Neural cell (in vitro differentiated cells): Measurements from ENCODE around the gene FGF2. TPM values are rescaled to one million over a fixed set of nuclear protein-coding genes. Genes with fewer than 3 reads are reported as not detected.

ENCODE experiments used
- H2AFZ ChIP-seq: fragments of 200-600, 300-800 bp; sonication (generic), shearing (Covaris generic); 2 replicates; pipeline ENCODE4 v1.6.0; 2014; ENCODE audit warnings: low read depth, mild to moderate bottlenecking, antibody characterized with exemption, low read length, moderate library complexity
- H3F3A ChIP-seq: fragments of 200-600 bp; shearing (Covaris generic); 2 replicates; pipeline ENCODE4 v1.6.1; 2016; ENCODE audit warnings: mild to moderate bottlenecking, moderate library complexity, mixed read lengths, antibody characterized with exemption, low read length; ENCODE audit not compliant: insufficient read depth, poor library complexity, severe bottlenecking
- H3K27ac ChIP-seq: fragments of 200-600, 300-800 bp; sonication (generic), shearing (Covaris generic); 2 replicates; pipeline ENCODE4 v1.5.1; 2014; ENCODE audit warnings: mild to moderate bottlenecking, low read length, moderate library complexity
- H3K27me3 ChIP-seq: fragments of 300-800, 200-600 bp; sonication (generic), shearing (Covaris generic); 2 replicates; pipeline ENCODE4 v1.6.0; 2014; ENCODE audit warnings: mild to moderate bottlenecking, low read depth, low read length, moderate library complexity; ENCODE audit not compliant: insufficient read depth
- H3K36me3 ChIP-seq: fragments of 300-800, 200-600 bp; sonication (generic), shearing (Covaris generic); 2 replicates; pipeline ENCODE4 v1.5.1; 2014; ENCODE audit warnings: mild to moderate bottlenecking, antibody characterized with exemption, low read length, moderate library complexity; ENCODE audit not compliant: insufficient read depth
- H3K4me2 ChIP-seq: fragments of 300-800, 200-600 bp; sonication (generic), shearing (Covaris generic); 2 replicates; pipeline ENCODE4 v1.6.0; 2014; ENCODE audit warnings: mild to moderate bottlenecking, low read length
- H3K4me3 ChIP-seq: fragments of 300-800, 200-600 bp; sonication (generic), shearing (Covaris generic); 2 replicates; pipeline ENCODE4 v1.5.1; 2014; ENCODE audit warnings: mild to moderate bottlenecking, low read length, moderate library complexity
- H3K79me2 ChIP-seq: fragments of 200-600 bp; shearing (Covaris generic); replicated peaks from 2 replicates; pipeline ENCODE4 v1.6.0; 2014; ENCODE audit warnings: mild to moderate bottlenecking, low read length, moderate library complexity; ENCODE audit not compliant: insufficient read depth
- H3K9ac ChIP-seq: fragments of 300-800, 200-600 bp; sonication (generic), shearing (Covaris generic); 2 replicates; pipeline ENCODE4 v1.6.1; 2016; ENCODE audit warnings: mild to moderate bottlenecking, low read length, mixed read lengths
- H3K9me2 ChIP-seq: fragments of 200-600 bp; shearing (Covaris generic); 2 replicates; pipeline ENCODE4 v1.6.1; 2016; ENCODE audit warnings: mild to moderate bottlenecking, low read length, mixed read lengths; ENCODE audit not compliant: insufficient read depth
- H3K9me3 ChIP-seq: fragments of 200-600, 300-800 bp; sonication (generic), shearing (Covaris generic); 2 replicates; pipeline ENCODE4 v1.6.1; 2016; ENCODE audit warnings: mild to moderate bottlenecking, mixed run types, low read length, moderate library complexity, mixed read lengths
- H4K20me1 ChIP-seq: fragments of 200-600 bp; shearing (Covaris generic); 2 replicates; pipeline ENCODE4 v1.6.1; 2016; ENCODE audit warnings: mild to moderate bottlenecking, mixed run types; ENCODE audit not compliant: insufficient read depth
- CTCF ChIP-seq: fragments of 450-650 bp; IDR thresholded peaks from 2 replicates; pipeline ENCODE4 v1.5.1; 2014; ENCODE audit warnings: antibody characterized with exemption, mild to moderate bottlenecking, moderate library complexity; ENCODE audit not compliant: poor library complexity, severe bottlenecking
- EP300 ChIP-seq: fragments of 450-650 bp; conservative IDR thresholded peaks from 2 replicates; pipeline ENCODE4 v1.6.1; 2014; ENCODE audit warnings: antibody characterized with exemption, mild to moderate bottlenecking, moderate library complexity; ENCODE audit not compliant: poor library complexity, severe bottlenecking
- EZH2 ChIP-seq: fragments of 200-600, 300-800 bp; shearing (Covaris generic), sonication (generic); IDR thresholded peaks from 2 replicates; pipeline ENCODE4 v1.6.1; 2014; ENCODE audit warnings: antibody characterized with exemption, low read length, borderline replicate concordance, mild to moderate bottlenecking; ENCODE audit not compliant: insufficient read depth, poor library complexity, severe bottlenecking
- MXI1 ChIP-seq: fragments of 450-650 bp; conservative IDR thresholded peaks from 2 replicates; pipeline ENCODE4 v1.6.1; 2014; ENCODE audit warnings: antibody characterized with exemption, mild to moderate bottlenecking; ENCODE audit not compliant: poor library complexity, severe bottlenecking
- POLR2AphosphoS5 ChIP-seq: IDR thresholded peaks from 2 replicates; pipeline ENCODE4 v1.6.1; 2012
- RAD21 ChIP-seq: fragments of 450-650 bp; conservative IDR thresholded peaks from 2 replicates; pipeline ENCODE4 v1.6.1; 2014; ENCODE audit warnings: antibody characterized with exemption, mild to moderate bottlenecking, moderate library complexity
- REST ChIP-seq: IDR thresholded peaks from 2 replicates; pipeline ENCODE4 v1.6.1; 2012; ENCODE audit warnings: borderline replicate concordance
- SMC3 ChIP-seq: fragments of 450-650 bp; conservative IDR thresholded peaks from 2 replicates; pipeline ENCODE4 v1.6.1; 2014; ENCODE audit warnings: antibody characterized with exemption, mild to moderate bottlenecking, moderate library complexity; ENCODE audit not compliant: poor library complexity
- TAF1 ChIP-seq: IDR thresholded peaks from 2 replicates; pipeline ENCODE4 v1.6.1; 2012; ENCODE audit warnings: low read depth
- polyA plus RNA-seq: library from polyadenylated mRNA; depleted of rRNA; stranded (reverse); fragments of >200 nt; gene quantifications from 2 replicates; pipeline ENCODE4 v1.2.3, GENCODE V29; 2014

Gene FGF2
- polyA plus RNA-seq, 1 donor from 2014 or later, result 5.8 TPM

GRCh38 chr4:122857160-122857559, 30.5 kb downstream of the FGF2 start:
- no peak overlapping the region for H2AFZ ChIP-seq
- no peaks in the 10 kb centered on the region for H4K20me1 ChIP-seq
- H3K9me2 ChIP-seq, result no peaks in the 10 kb centered on the region
- H3K4me3 ChIP-seq, result no peak overlapping the region
- H3K27ac ChIP-seq, result no peak overlapping the region
- H3F3A ChIP-seq, result no peaks in the 10 kb centered on the region
- H3K36me3 ChIP-seq, result no peaks in the 10 kb centered on the region
- no peak overlapping the region for H3K9ac ChIP-seq
- H3K79me2 ChIP-seq, result peaks cover 6% of the 10 kb centered on the region
- H3K27me3 ChIP-seq, result no peaks in the 10 kb centered on the region
- H3K4me2 ChIP-seq, result no peak overlapping the region
- no peak for TF ChIP-seq EP300
- TF ChIP-seq MXI1, result no peak
- no peak for TF ChIP-seq SMC3
- no peak for TF ChIP-seq TAF1
- TF ChIP-seq CTCF, result no peak
- TF ChIP-seq REST, result no peak
- TF ChIP-seq POLR2AphosphoS5, result no peak
- no peak for TF ChIP-seq RAD21
- TF ChIP-seq EZH2, result no peak
- H3K9me3 ChIP-seq, result no peaks in the 10 kb centered on the region

GRCh38 chr4:122858705-122859104, 32.1 kb downstream of the FGF2 start:
- Histone ChIP-seq H3K36me3 (no peaks in the 10 kb centered on the region), H3K4me2 (no peak overlapping the region), H3K27ac (no peak overlapping the region), H3K9me3 (no peaks in the 10 kb centered on the region), H3K4me3 (no peak overlapping the region), H3K27me3 (no peaks in the 10 kb centered on the region), H2AFZ (no peak overlapping the region), H3K9ac (no peak overlapping the region), H3K79me2 (peaks cover 10% of the 10 kb centered on the region), H3K9me2 (no peaks in the 10 kb centered on the region), H4K20me1 (no peaks in the 10 kb centered on the region), H3F3A (no peaks in the 10 kb centered on the region)
- TF ChIP-seq RAD21, result no peak
- no peak for TF ChIP-seq MXI1
- no peak for TF ChIP-seq POLR2AphosphoS5
- no peak for TF ChIP-seq EZH2
- TF ChIP-seq SMC3, result no peak
- no peak for TF ChIP-seq REST
- TF ChIP-seq CTCF, result no peak
- no peak for TF ChIP-seq EP300
- no peak for TF ChIP-seq TAF1
